ENCODE data around the gene PCCA.
A peak's percentile ranks its signal among the peaks of the same experiment; 100 is the strongest.
"Not testable (repeated sequence)": the region's sequence is repeated elsewhere in the genome, so short reads cannot be mapped to it uniquely, and the experiment has no call there.

The PCCA gene

GRCh38 chr13:100544866-100545683 is 456.2 kb downstream of the PCCA start:
- no peak for DNase-seq (ENCODE audit: low spot score)

DNA sequence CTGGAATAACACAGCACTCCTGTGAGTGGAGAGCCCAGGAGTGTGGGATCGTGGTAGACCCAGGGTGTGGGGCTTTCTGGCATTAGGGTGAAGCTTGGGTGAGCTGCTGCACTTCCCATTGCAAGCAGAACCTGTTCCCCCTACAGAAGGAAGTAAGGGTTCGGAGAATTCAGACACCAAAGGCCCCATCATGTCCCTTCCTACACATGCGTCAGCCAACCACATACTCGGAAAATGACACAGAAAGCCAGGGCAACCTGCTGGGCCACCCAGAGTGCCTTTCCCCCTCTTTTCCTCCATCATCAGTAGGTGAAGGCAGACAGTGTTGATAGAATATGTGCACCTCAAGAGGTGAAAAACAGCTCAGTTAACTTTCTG is 456.8 kb downstream of the PCCA start:
- no peak for DNase-seq (ENCODE audit: low spot score)

- no peak for DNase-seq (ENCODE audit: low spot score)
These were observed 458.0 kb downstream of the PCCA start for GRCh38 chr13:100546713-100547405.

DNA sequence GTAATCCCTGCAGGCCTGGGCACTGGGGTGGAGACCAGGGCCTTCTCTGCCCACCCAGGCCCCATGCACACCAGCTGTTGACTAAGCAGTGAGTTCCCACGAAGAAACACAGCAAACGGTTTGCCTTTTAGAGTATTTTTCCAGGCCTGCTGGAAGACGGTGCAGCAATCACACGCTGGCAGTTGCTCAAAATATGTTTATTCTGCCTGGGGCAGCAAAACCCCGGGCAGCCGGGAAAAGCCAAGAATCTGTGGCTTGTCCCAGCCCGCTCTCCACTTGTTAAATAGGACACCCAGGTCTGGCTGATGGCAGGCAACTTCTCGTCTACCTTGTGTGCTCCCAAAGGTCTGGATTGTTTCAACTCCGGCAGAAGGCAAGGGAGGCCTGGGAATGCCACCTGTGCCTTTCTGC is 458.9 kb downstream of the PCCA start:
- DNase-seq (ENCODE audit: low spot score) = peak; percentile 32

DNA sequence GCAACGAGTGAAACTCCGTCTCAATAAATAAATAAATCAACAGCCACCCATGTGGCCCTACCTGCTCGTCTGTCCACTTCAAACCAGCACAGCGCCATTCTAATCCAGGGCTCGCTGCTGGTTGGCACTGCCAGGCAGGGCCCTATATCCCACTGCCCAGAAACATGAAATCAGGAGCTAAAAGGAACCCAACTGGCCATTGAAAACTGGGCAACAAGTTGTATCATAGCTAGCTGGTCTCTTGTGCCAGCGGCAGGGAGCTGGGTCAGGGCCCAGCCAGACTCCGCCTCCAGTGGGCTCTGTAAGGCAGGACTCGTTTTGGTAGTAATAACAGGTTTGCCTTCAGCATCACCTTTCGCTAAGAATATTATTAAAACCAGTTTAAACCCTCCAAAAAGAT is 460.4 kb downstream of the PCCA start:
- no peak for DNase-seq (ENCODE audit: low spot score)

DNA sequence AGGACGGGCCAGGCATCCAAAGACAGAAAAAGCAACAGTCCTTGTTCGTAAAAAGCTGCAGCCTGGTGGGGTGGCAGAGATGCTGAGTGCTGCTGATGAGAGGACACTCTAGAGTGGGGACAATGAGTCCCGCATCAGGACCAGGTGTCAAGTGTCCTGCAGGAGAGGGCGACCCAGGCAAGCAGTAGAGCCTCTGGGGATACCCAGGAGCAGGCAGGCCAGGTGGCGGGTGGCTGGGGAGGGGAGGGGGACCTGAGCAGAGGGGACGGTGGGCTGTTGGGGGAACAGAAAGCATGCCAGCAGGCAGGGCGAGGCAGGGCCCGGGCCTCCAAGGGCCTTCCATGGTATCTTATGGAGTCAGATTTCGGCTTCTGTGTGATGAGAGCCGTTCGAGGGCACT is 463.9 kb downstream of the PCCA start:
- DNase-seq (ENCODE audit: low spot score) = no peak

DNA sequence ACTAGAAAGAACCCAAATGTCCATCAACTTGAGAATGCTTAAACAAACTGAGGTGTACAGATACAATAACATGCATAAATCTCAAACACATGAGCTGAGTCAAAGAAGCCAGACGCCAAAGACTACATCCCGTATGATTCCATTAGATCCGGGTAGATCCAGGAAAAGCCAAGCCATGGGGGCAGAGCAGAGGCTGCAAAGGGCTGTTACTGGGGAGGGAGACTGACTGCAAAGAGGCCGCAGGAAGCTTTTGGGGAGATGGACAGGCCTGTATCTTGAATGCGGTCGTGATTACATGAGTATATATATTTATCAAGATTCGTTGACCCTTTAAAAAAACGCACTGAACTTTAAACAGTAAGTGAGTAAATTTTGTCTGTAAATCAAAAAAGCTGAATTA is 471.0 kb downstream of the PCCA start:
- no peak for DNase-seq (ENCODE audit: low spot score)

DNA sequence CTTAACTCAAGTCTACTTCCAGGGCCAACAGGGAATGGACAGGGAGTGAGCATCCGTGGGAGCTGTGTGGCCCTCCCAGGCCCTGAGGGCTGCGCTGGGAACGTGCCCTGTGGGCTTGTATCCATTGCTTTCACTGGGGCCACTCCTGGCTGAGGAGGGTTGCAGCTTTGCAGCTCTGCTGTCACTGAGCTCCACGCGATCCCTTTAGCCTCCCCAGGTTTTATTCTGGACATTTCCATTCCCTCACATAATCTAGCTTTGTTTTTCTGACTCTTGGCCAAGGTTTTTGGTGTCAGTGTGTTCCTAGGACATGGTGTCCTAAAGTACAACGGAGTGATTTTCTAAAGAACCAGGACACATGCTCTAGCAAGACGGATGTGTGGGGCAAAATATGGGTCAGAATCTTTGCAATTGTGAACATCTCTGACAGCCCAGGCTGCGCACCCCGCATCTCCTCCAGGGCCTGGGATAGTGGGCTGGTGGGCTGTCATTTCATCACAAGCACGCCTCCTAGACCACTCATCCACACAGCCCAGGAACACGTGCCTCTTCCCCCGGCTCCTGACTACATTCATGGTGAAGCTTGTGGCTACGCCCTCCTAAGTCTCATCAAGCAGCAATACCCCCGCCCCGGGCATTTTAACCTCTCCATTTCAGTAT is 471.7 kb downstream of the PCCA start:
- DNase-seq (ENCODE audit: low spot score) = no peak

- no peak for DNase-seq (ENCODE audit: low spot score)
These were observed 472.2 kb downstream of the PCCA start for GRCh38 chr13:100561158-100561499.

DNA sequence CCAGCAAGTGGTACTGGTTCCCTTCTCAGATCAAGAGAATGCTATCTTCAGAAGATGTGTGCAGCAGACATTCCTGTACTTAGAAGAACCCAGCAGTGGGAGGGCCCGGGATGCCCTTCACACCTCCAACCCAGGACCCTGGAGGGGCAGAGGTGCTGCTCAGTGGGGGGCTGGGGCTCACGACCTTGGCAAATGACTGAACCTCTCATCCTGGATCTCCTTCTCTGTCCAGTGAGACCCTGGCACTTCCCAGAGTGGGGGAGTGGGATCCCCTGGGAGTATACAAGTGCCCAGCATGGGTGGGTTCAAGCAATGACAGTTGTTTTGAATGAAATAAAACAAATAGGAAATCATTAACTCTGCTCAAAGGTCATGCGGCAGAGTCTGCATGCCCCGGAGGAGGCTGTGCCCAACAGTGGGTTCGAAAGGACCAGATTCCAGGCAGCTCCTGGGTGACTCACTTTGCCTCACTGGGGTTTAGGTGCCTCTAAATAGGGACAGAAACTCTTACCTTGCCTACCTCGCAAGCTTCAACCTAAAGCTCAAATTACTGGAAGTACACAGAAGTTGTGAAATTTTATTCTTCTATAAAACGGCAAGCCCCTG is 472.8 kb downstream of the PCCA start:
- no peak for DNase-seq (ENCODE audit: low spot score)

DNA sequence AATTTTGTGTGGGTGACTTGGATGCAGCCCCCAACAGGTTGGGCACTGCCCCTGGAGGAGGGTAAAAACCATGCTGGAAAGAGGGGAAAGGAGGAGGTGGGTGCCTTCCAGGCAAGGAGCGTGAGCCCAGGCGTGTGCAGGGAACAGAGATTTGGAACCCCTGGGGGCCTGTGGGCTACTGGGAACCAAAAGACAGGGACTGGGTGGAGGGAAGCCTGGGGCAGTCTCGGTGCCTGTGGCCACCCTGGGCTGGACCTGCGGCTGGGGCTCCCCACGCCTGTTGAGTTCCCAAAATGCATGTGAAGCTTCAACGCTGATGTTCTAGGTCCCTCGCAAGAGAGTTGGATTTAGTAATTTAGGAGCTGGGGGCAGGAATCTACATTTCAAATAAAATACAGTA is 474.9 kb downstream of the PCCA start:
- no peak for DNase-seq (ENCODE audit: low spot score)

DNA sequence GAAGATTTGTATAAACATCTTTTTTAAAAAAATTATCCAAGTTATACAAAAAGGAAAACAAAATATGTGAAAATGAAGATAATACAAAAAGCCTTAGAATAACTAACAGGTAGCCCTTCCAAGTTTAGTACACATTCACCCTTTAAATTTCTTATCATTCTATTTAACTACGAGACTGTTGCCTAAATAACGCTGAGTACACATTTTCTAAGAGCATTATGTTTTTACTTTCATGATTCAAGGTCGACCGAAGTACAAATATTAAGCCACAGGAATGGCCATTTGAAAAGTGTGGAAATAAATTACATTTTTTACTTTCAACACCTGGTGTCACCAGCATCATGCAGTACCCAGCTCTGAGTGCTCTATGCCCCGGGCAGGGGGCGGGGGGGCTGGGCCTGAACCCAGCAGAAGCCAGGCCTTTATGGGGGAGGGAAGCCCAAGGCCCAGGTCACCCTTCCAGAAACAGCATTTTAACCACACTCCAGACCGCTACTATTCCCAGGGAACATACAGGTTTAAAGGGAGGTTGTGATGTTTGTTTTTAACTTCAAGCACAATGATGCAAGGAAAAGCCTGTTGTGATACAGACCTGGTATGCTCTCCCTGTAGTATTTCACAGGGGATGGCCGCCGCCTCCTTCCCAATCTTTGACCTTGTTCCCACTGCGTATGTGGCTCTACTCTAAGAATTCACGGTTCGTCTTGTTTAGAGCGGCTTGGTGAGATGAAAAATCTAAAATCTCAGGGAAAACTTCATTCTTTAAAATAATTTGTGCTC is 475.7 kb downstream of the PCCA start:
- no peak for DNase-seq (ENCODE audit: low spot score)

- no peak for DNase-seq (ENCODE audit: low spot score)
These were observed 476.4 kb downstream of the PCCA start for GRCh38 chr13:100565286-100565685.

GRCh38 chr13:100566543-100566942 is 477.6 kb downstream of the PCCA start:
- DNase-seq (ENCODE audit: low spot score) = no peak

DNA sequence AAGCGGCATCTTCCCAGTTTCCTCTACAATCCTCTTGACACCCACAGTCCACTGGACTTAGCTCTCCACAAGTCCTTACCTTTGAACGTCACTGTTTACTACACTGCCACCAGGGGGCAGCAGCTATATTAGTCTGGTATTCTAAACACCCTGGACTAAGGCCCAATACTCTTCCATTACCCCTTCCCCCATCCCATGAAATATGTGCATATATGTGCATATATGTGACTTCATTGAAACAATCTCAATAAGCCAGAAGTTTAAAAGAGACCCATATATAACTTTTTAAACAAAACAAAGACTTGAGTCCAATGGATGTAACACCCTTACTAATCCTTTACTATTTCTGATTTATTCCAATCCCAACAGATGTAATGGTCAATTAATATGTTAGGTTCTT is 484.2 kb downstream of the PCCA start:
- DNase-seq (ENCODE audit: low spot score) = peak; percentile 67

GRCh38 chr13:100577239-100577638 is 488.3 kb downstream of the PCCA start:
- DNase-seq (ENCODE audit: low spot score) = not testable (repeated sequence)

All from AG08395 (cell line).